Trophoblast cell (in vitro differentiated cells and primary cell): ENCODE data around the gene FAM222A.

Experiments used
- DNase-seq, 2 donors: peaks; one replicate each; pipeline ENCODE4 v3.0.0-alpha.2; 2016
- H2AFZ ChIP-seq: 2 replicates; pipeline ENCODE4 v1.6.1; 2013; ENCODE audit warnings: low read length, moderate library complexity, mild to moderate bottlenecking; ENCODE audit not compliant: insufficient read depth, poor library complexity
- H2AK5ac ChIP-seq: 2 replicates; pipeline ENCODE4 v1.6.1; 2013; ENCODE audit warnings: mild to moderate bottlenecking, low read length
- H2BK120ac ChIP-seq: 2 replicates; pipeline ENCODE4 v1.6.1; 2013; ENCODE audit warnings: low read length, mild to moderate bottlenecking, moderate library complexity; ENCODE audit not compliant: insufficient read depth, poor library complexity
- H2BK12ac ChIP-seq: 2 replicates; pipeline ENCODE4 v1.6.1; 2013; ENCODE audit warnings: mild to moderate bottlenecking, low read length, moderate library complexity
- H2BK5ac ChIP-seq: 2 replicates; pipeline ENCODE4 v1.6.1; 2013; ENCODE audit warnings: low read length, low read depth, moderate library complexity, mild to moderate bottlenecking; ENCODE audit not compliant: poor library complexity
- H3K14ac ChIP-seq: 2 replicates; pipeline ENCODE4 v1.6.1; 2013; ENCODE audit warnings: mild to moderate bottlenecking, low read length
- H3K18ac ChIP-seq: 2 replicates; pipeline ENCODE4 v1.6.1; 2013; ENCODE audit warnings: mild to moderate bottlenecking, low read length
- H3K23ac ChIP-seq: 2 replicates; pipeline ENCODE4 v1.6.1; 2013; ENCODE audit warnings: low read length
- H3K27ac ChIP-seq: 2 replicates; pipeline ENCODE4 v1.5.1; 2013; ENCODE audit warnings: low read depth, mild to moderate bottlenecking, inconsistent platforms, low read length, moderate library complexity
- H3K27me3 ChIP-seq: 2 replicates; pipeline ENCODE4 v1.6.1; 2013; ENCODE audit warnings: inconsistent platforms, mild to moderate bottlenecking, low read length, moderate library complexity; ENCODE audit not compliant: insufficient read depth
- H3K36me3 ChIP-seq, 2 experiments: 1 replicate in 1 of 2; 2 replicates in 1 of 2; pipeline ENCODE4 v1.6.1; 2013; ENCODE audit warnings: low read length in 2 of 2, mild to moderate bottlenecking in 2 of 2, moderate library complexity in 1 of 2; ENCODE audit not compliant: insufficient read depth in 2 of 2, control insufficient read depth in 1 of 2
- H3K4ac ChIP-seq: 2 replicates; pipeline ENCODE4 v1.6.1; 2013; ENCODE audit warnings: low read depth, mild to moderate bottlenecking, low read length, moderate library complexity
- H3K4me1 ChIP-seq, 2 experiments: 1 replicate in 1 of 2; 2 replicates in 1 of 2; pipeline ENCODE4 v1.6.1; 2013; ENCODE audit warnings: low read length in 2 of 2, mild to moderate bottlenecking in 2 of 2, moderate library complexity in 1 of 2; ENCODE audit not compliant: insufficient read depth in 2 of 2, control insufficient read depth in 1 of 2
- H3K4me2 ChIP-seq: 2 replicates; pipeline ENCODE4 v1.6.1; 2013; ENCODE audit warnings: inconsistent platforms, mild to moderate bottlenecking, low read length, moderate library complexity
- H3K4me3 ChIP-seq: 2 replicates; pipeline ENCODE4 v1.5.1; 2013; ENCODE audit warnings: mild to moderate bottlenecking, low read depth, low read length, inconsistent platforms
- H3K79me1 ChIP-seq: one replicate; pipeline ENCODE4 v1.6.1; 2013; ENCODE audit warnings: low read length
- H3K79me2 ChIP-seq: 2 replicates; pipeline ENCODE4 v1.6.1; 2013; ENCODE audit warnings: low read length, mild to moderate bottlenecking; ENCODE audit not compliant: control insufficient read depth, insufficient read depth, poor library complexity
- H3K9ac ChIP-seq: 2 replicates; pipeline ENCODE4 v1.6.1; 2013; ENCODE audit warnings: mild to moderate bottlenecking, low read length
- H3K9me3 ChIP-seq: 2 replicates; pipeline ENCODE4 v1.6.1; 2013; ENCODE audit warnings: low read depth, mild to moderate bottlenecking, control low read depth, inconsistent platforms, low read length; ENCODE audit not compliant: insufficient read depth
- H4K12ac ChIP-seq: 2 replicates; pipeline ENCODE4 v1.6.1; 2013; ENCODE audit warnings: low read depth, mild to moderate bottlenecking, low read length, moderate library complexity
- H4K8ac ChIP-seq: 2 replicates; pipeline ENCODE4 v1.6.1; 2013; ENCODE audit warnings: low read depth, mild to moderate bottlenecking, low read length, moderate library complexity
- H4K91ac ChIP-seq: one replicate; pipeline ENCODE4 v1.6.1; 2013; ENCODE audit warnings: low read depth, mild to moderate bottlenecking, low read length, moderate library complexity
- WGBS: extraction: QIAGEN DNeasy Blood & Tissue Kit; methylation state at CpG from one replicate; pipeline ENCODE4 v1.1.7; 2013; ENCODE audit warnings: missing lambda C conversion rate; ENCODE audit not compliant: insufficient read length, insufficient coverage; ENCODE audit errors: extremely low coverage; 5-methylcytosine and 5-hydroxymethylcytosine counted together

Gene FAM222A

DNA sequence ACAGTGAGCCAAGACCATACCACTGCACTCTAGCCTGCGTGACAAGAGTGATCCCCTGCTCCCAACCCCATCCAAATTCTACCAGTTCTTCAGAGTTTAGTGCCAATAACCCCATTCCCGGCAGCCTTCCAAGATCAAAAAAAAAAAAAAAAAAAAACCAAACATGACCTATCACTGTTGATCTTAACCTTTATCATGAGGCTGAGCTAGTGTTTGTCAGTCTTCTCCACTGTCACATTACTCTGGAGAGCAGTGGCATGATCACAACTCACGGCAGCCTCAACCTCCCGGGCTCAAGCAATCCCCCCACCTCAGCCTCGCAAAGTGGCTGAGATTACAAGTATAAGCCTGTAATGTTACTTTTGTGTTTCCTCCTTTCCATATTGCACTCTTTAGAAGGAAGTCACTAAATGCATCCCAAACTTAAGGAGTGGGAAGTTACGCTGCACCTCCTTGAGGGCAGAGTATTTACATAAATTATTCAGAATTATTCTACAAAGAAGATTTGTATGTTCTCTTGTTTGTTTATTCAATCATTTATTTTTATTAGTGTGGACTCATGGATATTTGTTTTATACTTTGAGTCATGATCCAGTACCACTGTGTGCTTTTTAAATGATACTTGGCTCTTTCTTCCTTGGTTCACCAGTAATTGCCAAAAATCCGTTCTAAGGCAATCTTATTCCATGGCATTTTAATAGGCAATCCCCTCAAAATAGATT lies 31.5 kb upstream of the FAM222A start:
- Histone ChIP-seq H3K4me1 (no peaks in the 10 kb centered on the region), H3K27me3 (no peaks in the 10 kb centered on the region), H2AFZ (no peak overlapping the region), H2BK120ac (no peak overlapping the region), H3K4ac (no peak overlapping the region), H3K4me2 (no peak overlapping the region), H3K9me3 (no peaks in the 10 kb centered on the region), H3K27ac (no peak overlapping the region), H2AK5ac (no peak overlapping the region), H4K8ac (no peak overlapping the region), H3K14ac (no peak overlapping the region), H3K79me1 (no peaks in the 10 kb centered on the region), H4K91ac (no peak overlapping the region), H3K9ac (no peak overlapping the region), H3K23ac (no peak overlapping the region), H3K79me2 (no peaks in the 10 kb centered on the region), H4K12ac (no peak overlapping the region), H3K4me3 (no peak overlapping the region), H3K18ac (no peak overlapping the region), H2BK12ac (no peak overlapping the region), H2BK5ac (no peak overlapping the region), H3K36me3 (no peaks in the 10 kb centered on the region)
- WGBS = no CpG with 5 or more reads among the region's 7 CpGs
- DNase-seq = no peak

DNA sequence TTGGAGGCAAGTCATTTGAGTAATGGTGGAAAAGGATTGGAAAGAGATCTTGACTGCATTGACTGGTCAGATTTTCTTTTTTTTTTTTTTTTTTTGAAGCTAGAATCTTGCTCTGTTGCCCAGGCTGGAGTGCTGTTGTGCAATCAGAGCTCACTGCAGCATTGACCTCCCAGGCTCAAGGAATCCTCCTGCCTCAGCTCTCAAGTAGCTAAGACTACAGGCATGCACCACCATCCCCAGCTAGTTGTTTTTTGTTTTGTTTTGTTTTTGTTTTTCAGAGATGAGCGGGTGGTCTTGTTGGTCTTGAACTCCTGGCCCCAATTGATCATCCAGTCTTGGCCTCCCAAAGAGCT lies 30.9 kb upstream of the FAM222A start:
- Histone ChIP-seq H3K18ac (no peak overlapping the region), H2BK12ac (no peak overlapping the region), H2AK5ac (no peak overlapping the region), H3K23ac (no peak overlapping the region), H3K79me1 (no peaks in the 10 kb centered on the region), H3K36me3 (no peaks in the 10 kb centered on the region), H3K4me3 (no peak overlapping the region), H2BK120ac (no peak overlapping the region), H3K9me3 (no peaks in the 10 kb centered on the region), H4K12ac (no peak overlapping the region), H2AFZ (no peak overlapping the region), H3K27ac (no peak overlapping the region), H3K4me2 (no peak overlapping the region), H4K8ac (no peak overlapping the region), H3K4ac (no peak overlapping the region), H3K27me3 (no peaks in the 10 kb centered on the region), H3K14ac (no peak overlapping the region), H3K9ac (no peak overlapping the region), H4K91ac (no peak overlapping the region), H3K4me1 (no peaks in the 10 kb centered on the region), H3K79me2 (no peaks in the 10 kb centered on the region), H2BK5ac (no peak overlapping the region)
- no peak for DNase-seq
- no CpG with 5 or more reads among the region's 1 CpG for WGBS

DNA sequence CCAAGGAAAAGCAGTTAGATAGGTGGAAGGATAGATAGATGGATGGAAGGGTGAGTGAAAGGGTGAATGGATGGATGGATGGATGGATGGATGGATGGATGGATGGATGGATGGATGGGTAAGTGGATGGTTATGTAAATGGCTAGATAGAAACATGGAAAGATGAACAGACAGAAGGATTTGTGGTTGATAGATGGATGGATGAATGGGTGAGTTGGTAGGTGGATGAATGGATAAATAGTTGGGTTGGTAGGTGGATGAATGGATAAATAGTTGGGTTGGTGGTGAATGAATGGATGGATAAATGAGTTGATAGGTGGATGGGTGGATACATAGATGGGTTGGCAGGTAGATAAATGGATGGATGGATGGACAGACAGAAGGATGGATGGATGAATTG lies 30.3 kb upstream of the FAM222A start:
- Histone ChIP-seq H3K9me3 (no peaks in the 10 kb centered on the region), H4K8ac (no peak overlapping the region), H3K4ac (no peak overlapping the region), H3K79me2 (no peaks in the 10 kb centered on the region), H3K14ac (no peak overlapping the region), H3K36me3 (no peaks in the 10 kb centered on the region), H3K4me2 (no peak overlapping the region), H3K4me1 (no peaks in the 10 kb centered on the region), H3K27me3 (no peaks in the 10 kb centered on the region), H2BK120ac (no peak overlapping the region), H3K23ac (no peak overlapping the region), H3K27ac (no peak overlapping the region), H2BK12ac (no peak overlapping the region), H4K91ac (no peak overlapping the region), H2BK5ac (no peak overlapping the region), H3K4me3 (no peak overlapping the region), H3K18ac (no peak overlapping the region), H2AK5ac (no peak overlapping the region), H2AFZ (no peak overlapping the region), H3K79me1 (no peaks in the 10 kb centered on the region), H3K9ac (no peak overlapping the region), H4K12ac (no peak overlapping the region)
- no peak for DNase-seq

DNA sequence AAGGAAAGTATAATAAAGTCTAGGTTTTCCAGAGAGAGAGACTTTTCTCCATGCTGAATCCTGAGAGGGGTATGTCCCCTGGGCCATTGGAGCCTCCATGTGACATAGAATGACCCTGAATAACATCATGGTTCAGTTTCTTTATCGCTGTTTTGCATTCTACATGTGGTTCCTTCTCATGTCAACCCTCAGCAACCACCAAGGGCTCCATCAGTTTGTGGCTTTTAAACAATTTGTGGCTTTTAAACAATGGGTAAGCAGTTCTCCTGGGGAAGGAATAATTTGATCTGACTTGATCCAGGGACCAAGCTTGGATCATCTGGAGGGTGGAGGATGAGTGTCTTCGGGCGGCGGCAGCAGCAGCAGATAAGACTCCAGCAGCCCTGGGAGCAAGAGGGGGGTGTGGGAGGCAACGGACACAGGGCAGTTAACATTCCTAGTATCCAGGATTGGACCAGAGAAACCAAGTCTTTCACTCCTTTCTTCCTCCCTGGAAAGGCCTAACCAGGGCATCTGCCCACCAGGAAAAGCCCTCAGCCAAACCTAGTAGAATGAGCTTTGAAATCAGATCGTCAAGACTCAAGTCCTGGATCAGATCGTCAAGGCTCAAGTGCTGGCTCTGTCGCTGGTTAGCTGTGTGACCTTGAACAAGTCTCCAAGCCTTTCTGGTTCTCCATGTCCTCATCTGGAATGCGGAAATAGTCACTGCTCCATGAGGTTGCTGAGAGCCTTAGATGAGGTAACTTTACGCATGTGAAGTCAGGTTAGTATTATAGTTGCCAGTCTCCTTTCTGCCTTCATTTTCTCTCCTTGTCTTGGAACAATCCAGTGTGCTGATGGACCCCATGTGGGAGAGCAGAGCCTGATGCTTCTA lies 27.8 kb upstream of the FAM222A start:
- no peak overlapping the region for H3K23ac ChIP-seq
- no peak overlapping the region for H3K9ac ChIP-seq
- H4K91ac ChIP-seq = no peak overlapping the region
- no peak overlapping the region for H3K4me3 ChIP-seq
- H4K12ac ChIP-seq = no peak overlapping the region
- H2AK5ac ChIP-seq = no peak overlapping the region
- H3K79me2 ChIP-seq = no peaks in the 10 kb centered on the region
- H2AFZ ChIP-seq = no peak overlapping the region
- H3K4me1 ChIP-seq = no peaks in the 10 kb centered on the region
- H3K36me3 ChIP-seq = no peaks in the 10 kb centered on the region
- WGBS = no CpG with 5 or more reads among the region's 10 CpGs
- no peaks in the 10 kb centered on the region for H3K9me3 ChIP-seq
- H2BK120ac ChIP-seq = no peak overlapping the region
- H4K8ac ChIP-seq = no peak overlapping the region
- no peak overlapping the region for H3K4ac ChIP-seq
- H3K18ac ChIP-seq = no peak overlapping the region
- no peak for DNase-seq
- H3K27me3 ChIP-seq = no peaks in the 10 kb centered on the region
- no peak overlapping the region for H3K27ac ChIP-seq
- no peak overlapping the region for H2BK5ac ChIP-seq
- H3K79me1 ChIP-seq = no peaks in the 10 kb centered on the region
- H3K14ac ChIP-seq = no peak overlapping the region
- no peak overlapping the region for H3K4me2 ChIP-seq
- H2BK12ac ChIP-seq = no peak overlapping the region
